K562 (cell line): ENCODE measurements around the gene PRMT3. TPM values are rescaled to one million over a fixed set of nuclear protein-coding genes. Genes with fewer than 3 reads are reported as not detected.

Experiments used
- ARHGAP35 ChIP-seq: fragments of 450-650 bp; IDR thresholded peaks from 2 replicates; pipeline ENCODE4 v1.6.1; 2018; ENCODE audit not compliant: partially characterized antibody
- GATAD2B ChIP-seq: fragments of 450-650 bp; IDR thresholded peaks from 2 replicates; pipeline ENCODE4 v1.6.1; 2017; ENCODE audit warnings: mild to moderate bottlenecking, borderline replicate concordance
- GTF2F1 ChIP-seq: IDR thresholded peaks from 2 replicates; pipeline ENCODE4 v1.6.1; 2011; ENCODE audit warnings: low read depth, low read length, improper control_type of control experiment
- MEIS2 ChIP-seq: fragments of 450-650 bp; IDR thresholded peaks from 2 replicates; pipeline ENCODE4 v1.6.1; 2014; ENCODE audit warnings: mild to moderate bottlenecking; ENCODE audit not compliant: partially characterized antibody
- NFE2 ChIP-seq: IDR thresholded peaks from 2 replicates; pipeline ENCODE4 v1.6.1; 2014; ENCODE audit warnings: antibody characterized with exemption, low read depth
- POLR2B ChIP-seq: fragments of 450-650 bp; IDR thresholded peaks from 2 replicates; pipeline ENCODE4 v1.6.1; 2018; ENCODE audit warnings: low read depth; ENCODE audit not compliant: partially characterized antibody
- STAT5A ChIP-seq: IDR thresholded peaks from 2 replicates; pipeline ENCODE4 v1.6.1; 2012; ENCODE audit warnings: low read length, inconsistent platforms, borderline replicate concordance
- TCF7L2 ChIP-seq: fragments of 150-350 bp; IDR thresholded peaks from 2 replicates; pipeline ENCODE4 v1.6.1; 2016; ENCODE audit warnings: low read depth, mild to moderate bottlenecking, low read length, moderate library complexity
- TRIM24 ChIP-seq, 2 experiments: fragments of 450-650 bp; IDR thresholded peaks; 2 replicates each; pipeline ENCODE4 v1.6.1; 2016
- ZNF175 ChIP-seq: fragments of 200-800 bp; sonication (Bioruptor generic); IDR thresholded peaks from 2 replicates; pipeline ENCODE4 v1.6.1; 2016; ENCODE audit warnings: low read depth, mild to moderate bottlenecking, missing genetic modification characterization, missing compliant biosample characterization
- ZNF197 ChIP-seq: fragments of 200-800 bp; sonication (Bioruptor generic); IDR thresholded peaks from 2 replicates; pipeline ENCODE4 v1.6.1; 2016; ENCODE audit warnings: low read depth, missing genetic modification characterization, missing compliant biosample characterization
- ZNF282 ChIP-seq: sonication (generic); formaldehyde crosslinking; IDR thresholded peaks from 2 replicates; pipeline ENCODE4 v1.8.1; 2023; ENCODE audit warnings: missing genetic modification reagents
- ZNF584 ChIP-seq: fragments of 200-800 bp; sonication (Bioruptor generic); IDR thresholded peaks from 2 replicates; pipeline ENCODE4 v1.6.1; 2016; ENCODE audit warnings: low read depth, mild to moderate bottlenecking, missing genetic modification characterization, missing compliant biosample characterization
- polyA plus RNA-seq, 8 experiments: library from polyadenylated mRNA; depleted of rRNA in 4 of 8; stranded (reverse) in 5 of 8; unstranded in 3 of 8; fragments of >200 nt; fragmentation: Nextera tagmentation in 2 of 8; fragmentation: Illumina TruSeq in 1 of 8; extraction: Ambion mirVana in 2 of 8; extraction: Trizol in 1 of 8; gene quantifications; 2 replicates each; pipeline versions ENCODE4 v1.2.1 to v1.2.3, GENCODE V29; 2011 to 2014; ENCODE audit warnings: inconsistent platforms in 1 of 8, missing spikeins in 1 of 8
- total RNA-seq, 7 experiments: library from RNA; depleted of rRNA in 6 of 7; stranded (reverse); fragments of >200 nt in 6 of 7; fragmentation: Illumina TruSeq in 2 of 7; extraction: Trizol in 2 of 7; gene quantifications; 2 replicates each; pipeline versions ENCODE4 v1.2.1 to v1.2.3, GENCODE V29; 2011 to 2021; ENCODE audit warnings: low replicate concordance in 1 of 7
- TF ChIP-seq, protein P1 (sequence below): fragments of 250-450 bp; sonication (Bioruptor Pico); IDR thresholded peaks from 2 replicates; pipeline ENCODE4 v1.5.0; 2021; ENCODE audit warnings: mild to moderate bottlenecking, moderate library complexity
- TF ChIP-seq, protein P2 (sequence below): fragments of 200-800 bp; sonication (Bioruptor generic); IDR thresholded peaks from 2 replicates; pipeline ENCODE4 v1.6.1; 2016; ENCODE audit warnings: missing genetic modification characterization, missing compliant biosample characterization
- TF ChIP-seq, protein P3 (sequence below): fragments of 450-650 bp; formaldehyde crosslinking; IDR thresholded peaks from 2 replicates; pipeline ENCODE4 v1.4.0; 2022; ENCODE audit warnings: mild to moderate bottlenecking, moderate library complexity

The PRMT3 gene
- total and polyA plus RNA-seq, 9 of the 15 experiments (the other 6 are each of a cell fraction or from before 2014, with no cell fraction given): 24.0 to 62.1 (median 44.7) TPM

DNA sequence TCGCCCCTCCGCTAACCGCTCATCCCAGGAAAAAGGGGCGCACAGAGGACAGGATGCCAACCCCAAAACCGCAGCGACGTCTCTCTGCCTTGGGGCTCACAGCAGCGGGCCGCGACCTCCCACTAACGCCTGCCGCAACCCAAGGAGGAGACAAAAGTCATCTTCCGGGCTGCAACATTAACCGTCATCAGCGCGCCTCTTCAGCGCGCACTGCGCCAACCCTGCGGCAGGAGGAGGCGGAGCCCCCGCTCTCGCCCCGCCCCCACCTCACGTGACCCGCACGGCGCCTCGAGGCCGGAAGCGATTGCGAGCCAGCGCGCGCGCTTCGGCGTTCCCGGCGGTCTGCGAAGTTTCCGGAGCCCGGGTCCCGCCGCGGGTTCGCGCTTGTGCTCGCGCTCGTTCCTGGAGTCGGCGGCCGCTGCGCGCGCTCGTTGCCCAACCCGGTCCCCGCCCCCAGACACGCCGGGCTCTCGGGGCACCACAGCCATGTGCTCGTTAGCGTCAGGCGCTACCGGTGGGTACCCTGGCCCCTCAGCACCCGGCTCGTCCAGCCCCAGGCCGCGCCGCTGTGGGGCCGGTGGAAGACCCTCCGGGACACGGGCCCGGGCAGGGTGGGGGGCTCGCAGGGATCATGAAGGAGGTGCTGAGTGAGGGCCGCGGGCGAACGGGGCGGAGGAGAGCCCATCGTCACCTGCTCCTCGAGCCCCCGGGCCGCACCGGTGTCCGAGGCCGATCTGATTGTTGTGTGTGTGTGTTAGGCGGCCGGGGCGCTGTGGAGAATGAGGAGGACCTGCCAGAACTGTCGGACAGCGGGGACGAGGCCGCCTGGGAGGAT, at the start of gene PRMT3 (continued):
- TF ChIP-seq ZNF282 (CRISPR knock-in tag) (0 out of 2 replicates have a peak, but pooled peaks have one; percentile 80), TRIM24 (IDR thresholded peaks at IDR 0.05) (0 out of 4 replicates have a peak, but pooled peaks of 1 of the 2 experiments have one; percentile 14), ARHGAP35 (no peak), NFE2 (0 out of 2 replicates have a peak, but pooled peaks have one; percentile 21), ZNF175 (0 out of 2 replicates have a peak, but pooled peaks have one; percentile 41), ZNF584 (CRISPR knock-in tag) (peak; percentile 72), GTF2F1 (peak; percentile 49; the same call in 1 of the 2 replicates), POLR2B (peak; percentile 60), STAT5A (no peak), TCF7L2 (no peak), MEIS2 (no peak), ZNF197 (CRISPR knock-in tag) (0 out of 2 replicates have a peak, but pooled peaks have one; percentile 21), GATAD2B (peak; percentile 33; the same call in 1 of the 2 replicates)
- TF ChIP-seq, protein P1, sequence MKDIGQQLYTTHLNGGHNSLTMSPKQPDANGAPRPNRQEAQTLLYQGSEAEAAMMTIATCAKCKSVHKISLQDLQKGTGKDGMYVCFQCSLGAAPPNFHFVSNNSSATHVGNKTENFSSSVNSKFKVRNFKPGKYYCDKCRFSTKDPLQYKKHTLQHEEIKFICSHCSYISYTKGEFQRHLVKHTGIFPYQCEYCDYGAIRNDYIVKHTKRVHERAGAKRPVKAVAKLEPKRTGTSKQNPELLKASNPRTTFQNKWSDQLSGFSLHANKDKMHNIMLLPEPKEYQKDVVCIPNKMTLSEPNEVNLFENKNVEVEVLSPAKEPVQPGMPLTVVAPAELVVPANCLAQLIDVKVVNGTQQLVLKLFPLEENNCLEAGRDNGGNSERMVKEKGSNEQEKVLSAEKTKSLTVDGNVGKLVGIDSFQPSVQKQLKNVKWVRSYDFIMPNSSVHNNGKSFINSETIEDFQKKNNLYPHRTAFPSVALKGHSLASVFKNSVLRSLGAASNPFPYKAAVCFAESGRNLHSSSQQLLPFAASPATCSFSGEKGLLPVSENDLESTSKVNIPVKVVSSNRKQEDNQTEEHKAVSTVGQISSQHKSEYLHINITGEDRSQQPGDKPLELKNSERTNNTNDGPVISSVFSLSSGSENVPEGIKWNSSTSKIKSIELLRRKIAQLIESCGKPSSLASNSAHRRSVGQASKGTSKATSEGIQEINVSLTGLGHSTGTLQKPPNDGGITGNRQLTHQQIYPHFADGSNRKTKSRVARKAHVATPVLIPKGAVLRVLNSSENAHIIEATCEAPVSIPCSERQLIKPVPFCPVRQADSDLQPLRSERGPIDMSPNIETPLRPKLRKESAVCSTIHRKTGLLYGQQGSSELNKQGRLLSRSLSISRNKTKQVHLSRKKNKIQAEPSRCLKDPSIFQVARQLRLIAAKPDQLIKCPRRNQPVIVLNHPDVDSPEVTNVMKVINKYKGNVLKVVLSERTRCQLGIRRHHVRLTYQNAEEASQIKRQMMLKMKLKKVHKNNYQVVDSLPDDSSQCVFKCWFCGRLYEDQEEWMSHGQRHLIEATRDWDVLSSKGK (CRISPR knock-in tag): no peak
- TF ChIP-seq, protein P2, sequence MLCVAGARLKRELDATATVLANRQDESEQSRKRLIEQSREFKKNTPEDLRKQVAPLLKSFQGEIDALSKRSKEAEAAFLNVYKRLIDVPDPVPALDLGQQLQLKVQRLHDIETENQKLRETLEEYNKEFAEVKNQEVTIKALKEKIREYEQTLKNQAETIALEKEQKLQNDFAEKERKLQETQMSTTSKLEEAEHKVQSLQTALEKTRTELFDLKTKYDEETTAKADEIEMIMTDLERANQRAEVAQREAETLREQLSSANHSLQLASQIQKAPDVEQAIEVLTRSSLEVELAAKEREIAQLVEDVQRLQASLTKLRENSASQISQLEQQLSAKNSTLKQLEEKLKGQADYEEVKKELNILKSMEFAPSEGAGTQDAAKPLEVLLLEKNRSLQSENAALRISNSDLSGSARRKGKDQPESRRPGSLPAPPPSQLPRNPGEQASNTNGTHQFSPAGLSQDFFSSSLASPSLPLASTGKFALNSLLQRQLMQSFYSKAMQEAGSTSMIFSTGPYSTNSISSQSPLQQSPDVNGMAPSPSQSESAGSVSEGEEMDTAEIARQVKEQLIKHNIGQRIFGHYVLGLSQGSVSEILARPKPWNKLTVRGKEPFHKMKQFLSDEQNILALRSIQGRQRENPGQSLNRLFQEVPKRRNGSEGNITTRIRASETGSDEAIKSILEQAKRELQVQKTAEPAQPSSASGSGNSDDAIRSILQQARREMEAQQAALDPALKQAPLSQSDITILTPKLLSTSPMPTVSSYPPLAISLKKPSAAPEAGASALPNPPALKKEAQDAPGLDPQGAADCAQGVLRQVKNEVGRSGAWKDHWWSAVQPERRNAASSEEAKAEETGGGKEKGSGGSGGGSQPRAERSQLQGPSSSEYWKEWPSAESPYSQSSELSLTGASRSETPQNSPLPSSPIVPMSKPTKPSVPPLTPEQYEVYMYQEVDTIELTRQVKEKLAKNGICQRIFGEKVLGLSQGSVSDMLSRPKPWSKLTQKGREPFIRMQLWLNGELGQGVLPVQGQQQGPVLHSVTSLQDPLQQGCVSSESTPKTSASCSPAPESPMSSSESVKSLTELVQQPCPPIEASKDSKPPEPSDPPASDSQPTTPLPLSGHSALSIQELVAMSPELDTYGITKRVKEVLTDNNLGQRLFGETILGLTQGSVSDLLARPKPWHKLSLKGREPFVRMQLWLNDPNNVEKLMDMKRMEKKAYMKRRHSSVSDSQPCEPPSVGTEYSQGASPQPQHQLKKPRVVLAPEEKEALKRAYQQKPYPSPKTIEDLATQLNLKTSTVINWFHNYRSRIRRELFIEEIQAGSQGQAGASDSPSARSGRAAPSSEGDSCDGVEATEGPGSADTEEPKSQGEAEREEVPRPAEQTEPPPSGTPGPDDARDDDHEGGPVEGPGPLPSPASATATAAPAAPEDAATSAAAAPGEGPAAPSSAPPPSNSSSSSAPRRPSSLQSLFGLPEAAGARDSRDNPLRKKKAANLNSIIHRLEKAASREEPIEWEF: peak; percentile 40; the same call in 1 of the 2 replicates
- TF ChIP-seq, protein P3, sequence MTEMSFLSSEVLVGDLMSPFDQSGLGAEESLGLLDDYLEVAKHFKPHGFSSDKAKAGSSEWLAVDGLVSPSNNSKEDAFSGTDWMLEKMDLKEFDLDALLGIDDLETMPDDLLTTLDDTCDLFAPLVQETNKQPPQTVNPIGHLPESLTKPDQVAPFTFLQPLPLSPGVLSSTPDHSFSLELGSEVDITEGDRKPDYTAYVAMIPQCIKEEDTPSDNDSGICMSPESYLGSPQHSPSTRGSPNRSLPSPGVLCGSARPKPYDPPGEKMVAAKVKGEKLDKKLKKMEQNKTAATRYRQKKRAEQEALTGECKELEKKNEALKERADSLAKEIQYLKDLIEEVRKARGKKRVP: no peak
